K562 (cell line): ENCODE results near the gene ZBTB8B. TPM values are rescaled to one million over a fixed set of nuclear protein-coding genes. Genes with fewer than 3 reads are reported as not detected.

Source experiments
- MTA1 ChIP-seq: fragments of 450-650 bp; IDR thresholded peaks from 2 replicates; pipeline ENCODE4 v1.6.1; 2017; ENCODE audit warnings: borderline replicate concordance
- REST ChIP-seq, 2 experiments: fragments of 450-650 bp; formaldehyde crosslinking in 1 of 2; IDR thresholded peaks; 2 replicates each; pipeline versions ENCODE4 v1.4.0 to v1.6.1; 2014 to 2020; ENCODE audit warnings: mild to moderate bottlenecking in 2 of 2, borderline replicate concordance in 1 of 2, low read depth in 1 of 2
- SMC3 ChIP-seq: conservative IDR thresholded peaks from 2 replicates; pipeline ENCODE4 v1.6.1; 2011; ENCODE audit warnings: low read depth, low read length, improper control_type of control experiment; ENCODE audit not compliant: insufficient read depth
- TAF1 ChIP-seq: IDR thresholded peaks from 2 replicates; pipeline ENCODE4 v1.6.1; 2011; ENCODE audit warnings: mild to moderate bottlenecking, low read length, moderate library complexity; ENCODE audit not compliant: insufficient read depth, control insufficient read depth, severe bottlenecking; ENCODE audit errors: extremely low read depth
- TRIM24 ChIP-seq, 2 experiments: fragments of 450-650 bp; IDR thresholded peaks; 2 replicates each; pipeline ENCODE4 v1.6.1; 2016
- ZBTB17 ChIP-seq: fragments of 450-650 bp; formaldehyde crosslinking; IDR thresholded peaks from 2 replicates; pipeline ENCODE4 v1.4.0; 2020; ENCODE audit warnings: mild to moderate bottlenecking
- ZNF318 ChIP-seq, 2 experiments: fragments of 450-650 bp; IDR thresholded peaks; 2 replicates each; pipeline ENCODE4 v1.6.1; 2016; ENCODE audit warnings: mild to moderate bottlenecking in 2 of 2, borderline replicate concordance in 1 of 2, low read depth in 1 of 2, moderate library complexity in 1 of 2
- ZNF324 ChIP-seq: fragments of 250-450 bp; sonication (Bioruptor Pico); IDR thresholded peaks from 2 replicates; pipeline ENCODE4 v1.4.0; 2020; ENCODE audit warnings: mild to moderate bottlenecking
- ZNF75A ChIP-seq: fragments of 450-650 bp; formaldehyde crosslinking; IDR thresholded peaks from 2 replicates; pipeline ENCODE4 v1.4.0; 2020; ENCODE audit warnings: mild to moderate bottlenecking
- polyA plus RNA-seq, 8 experiments: library from polyadenylated mRNA; depleted of rRNA in 4 of 8; stranded (reverse) in 5 of 8; unstranded in 3 of 8; fragments of >200 nt; fragmentation: Nextera tagmentation in 2 of 8; fragmentation: Illumina TruSeq in 1 of 8; extraction: Ambion mirVana in 2 of 8; extraction: Trizol in 1 of 8; gene quantifications; 2 replicates each; pipeline versions ENCODE4 v1.2.1 to v1.2.3, GENCODE V29; 2011 to 2014; ENCODE audit warnings: inconsistent platforms in 1 of 8, missing spikeins in 1 of 8
- total RNA-seq, 7 experiments: library from RNA; depleted of rRNA in 6 of 7; stranded (reverse); fragments of >200 nt in 6 of 7; fragmentation: Illumina TruSeq in 2 of 7; extraction: Trizol in 2 of 7; gene quantifications; 2 replicates each; pipeline versions ENCODE4 v1.2.1 to v1.2.3, GENCODE V29; 2011 to 2021; ENCODE audit warnings: low replicate concordance in 1 of 7

The ZBTB8B gene
- total and polyA plus RNA-seq, 9 of the 15 experiments (the other 6 are each of a cell fraction or from before 2014, with no cell fraction given), result not detected

- peak; percentile 39; the same call in 1 of the 2 replicates for TF ChIP-seq REST (IDR thresholded peaks at IDR 0.05; ENCODE audit: borderline replicate concordance)
- no peak for TF ChIP-seq REST (CRISPR knock-in tag; IDR thresholded peaks at IDR 0.05; ENCODE audit: low read depth)
- no peak for TF ChIP-seq ZNF318 (IDR thresholded peaks at IDR 0.05; ENCODE audit: borderline replicate concordance in 1 of 2, low read depth in 1 of 2)
- no peak for TF ChIP-seq TAF1
- peak; percentile 41; the same call in 1 of the 2 replicates for TF ChIP-seq SMC3
- no peak for TF ChIP-seq ZNF75A
- no peak for TF ChIP-seq TRIM24 (IDR thresholded peaks at IDR 0.05)
- TF ChIP-seq MTA1, result no peak
- TF ChIP-seq ZNF324 (CRISPR knock-in tag), result no peak
- TF ChIP-seq ZBTB17 (CRISPR knock-in tag), result no peak
Observed at GRCh38 chr1:32470991-32471694, 6.3 kb downstream of the ZBTB8B start (continued).
